HepG2 (cell line): Measurements from ENCODE around the gene HSF2BP. TPM values are rescaled to one million over a fixed set of nuclear protein-coding genes. Genes with fewer than 3 reads are reported as not detected.
A peak's percentile ranks its signal among the peaks of the same experiment; 100 is the strongest.

ENCODE experiments used
- ARHGAP35 ChIP-seq: sonication (generic); formaldehyde crosslinking; IDR thresholded peaks from 2 replicates; pipeline ENCODE4 v1.9.0; 2022; ENCODE audit warnings: mild to moderate bottlenecking, inconsistent platforms, moderate library complexity, missing genetic modification reagents, borderline replicate concordance
- CTCF ChIP-seq: sonication (generic); formaldehyde crosslinking; IDR thresholded peaks from 2 replicates; pipeline ENCODE4 v1.5.0; 2020; ENCODE audit warnings: mild to moderate bottlenecking, missing genetic modification reagents, moderate library complexity
- ERF ChIP-seq: IDR thresholded peaks from 2 replicates; pipeline ENCODE4 v1.6.1; 2018; ENCODE audit warnings: missing biosample characterization, missing genetic modification reagents
- GATAD2A ChIP-seq: IDR thresholded peaks from 2 replicates; pipeline ENCODE4 v1.6.1; 2016
- HOMEZ ChIP-seq: IDR thresholded peaks from 2 replicates; pipeline ENCODE4 v1.6.1; 2016; ENCODE audit warnings: low read depth
- ISX ChIP-seq: sonication (generic); formaldehyde crosslinking; conservative IDR thresholded peaks from 2 replicates; pipeline ENCODE4 v1.5.0; 2020; ENCODE audit warnings: missing genetic modification reagents
- PATZ1 ChIP-seq: sonication (generic); formaldehyde crosslinking; IDR thresholded peaks from 2 replicates; pipeline ENCODE4 v1.4.0; 2020; ENCODE audit warnings: missing genetic modification reagents
- PHB2 ChIP-seq: fragments of 450-650 bp; IDR thresholded peaks from 2 replicates; pipeline ENCODE4 v1.6.1; 2018; ENCODE audit not compliant: partially characterized antibody
- SALL1 ChIP-seq: sonication (generic); formaldehyde crosslinking; IDR thresholded peaks from 2 replicates; pipeline ENCODE4 v1.8.0; 2022; ENCODE audit warnings: mild to moderate bottlenecking, missing genetic modification reagents
- SMARCE1 ChIP-seq: fragments of 450-650 bp; IDR thresholded peaks from 2 replicates; pipeline ENCODE4 v1.6.1; 2017; ENCODE audit warnings: borderline replicate concordance
- SMC3 ChIP-seq: IDR thresholded peaks from 2 replicates; pipeline ENCODE4 v1.6.1; 2011; ENCODE audit warnings: low read length, improper control_type of control experiment
- SRY ChIP-seq: sonication (generic); formaldehyde crosslinking; IDR thresholded peaks from 2 replicates; pipeline ENCODE4 v1.8.0; 2022; ENCODE audit warnings: mild to moderate bottlenecking, missing genetic modification reagents
- TBX3 ChIP-seq: fragments of 450-650 bp; IDR thresholded peaks from 2 replicates; pipeline ENCODE4 v1.6.1; 2017; ENCODE audit warnings: antibody characterized with exemption, mild to moderate bottlenecking, inconsistent platforms, borderline replicate concordance
- ZBTB1 ChIP-seq: sonication (generic); formaldehyde crosslinking; IDR thresholded peaks from 2 replicates; pipeline ENCODE4 v1.4.0; 2020; ENCODE audit warnings: missing genetic modification reagents, borderline replicate concordance
- ZFX ChIP-seq: sonication (generic); formaldehyde crosslinking; IDR thresholded peaks from 2 replicates; pipeline ENCODE4 v1.4.0; 2020; ENCODE audit warnings: mild to moderate bottlenecking, low read depth, missing genetic modification reagents, moderate library complexity
- ZGPAT ChIP-seq: IDR thresholded peaks from 2 replicates; pipeline ENCODE4 v1.6.1; 2016; ENCODE audit warnings: mild to moderate bottlenecking
- ZNF484 ChIP-seq: sonication (generic); formaldehyde crosslinking; IDR thresholded peaks from 2 replicates; pipeline ENCODE4 v1.5.1; 2020; ENCODE audit warnings: mild to moderate bottlenecking, low read depth, missing genetic modification reagents, borderline replicate concordance
- ZNF496 ChIP-seq: sonication (generic); formaldehyde crosslinking; IDR thresholded peaks from 2 replicates; pipeline ENCODE4 v1.8.1; 2023; ENCODE audit warnings: mild to moderate bottlenecking, moderate library complexity, missing genetic modification reagents; ENCODE audit not compliant: insufficient replicate concordance
- ZNF580 ChIP-seq: IDR thresholded peaks from 2 replicates; pipeline ENCODE4 v1.6.1; 2016; ENCODE audit warnings: low read depth, borderline replicate concordance
- ZNF619 ChIP-seq: sonication (generic); formaldehyde crosslinking; IDR thresholded peaks from 2 replicates; pipeline ENCODE4 v1.4.0; 2020; ENCODE audit warnings: mild to moderate bottlenecking, missing genetic modification reagents
- polyA plus RNA-seq, 8 experiments: library from polyadenylated mRNA; depleted of rRNA in 3 of 8; stranded (reverse) in 7 of 8; unstranded in 1 of 8; fragments of >200 nt; fragmentation: Illumina TruSeq in 4 of 8; extraction: Trizol in 4 of 8; gene quantifications; 2 replicates each; pipeline versions ENCODE4 v1.2.1 to v1.2.3, GENCODE V29; 2011 to 2016; ENCODE audit warnings: low read depth in 4 of 8, missing spikeins in 1 of 8, mixed read lengths in 1 of 8; ENCODE audit not compliant: insufficient read depth in 1 of 8
- total RNA-seq, 5 experiments: library from RNA; depleted of rRNA; stranded (reverse); fragments of >200 nt; fragmentation: Illumina TruSeq; extraction: Trizol; gene quantifications; 2 replicates each; pipeline ENCODE4 v1.2.3, GENCODE V29; 2016; ENCODE audit warnings: low read depth in 1 of 5
- TF ChIP-seq, protein P1 (sequence below): IDR thresholded peaks from 2 replicates; pipeline ENCODE4 v1.6.1; 2016; ENCODE audit warnings: missing genetic modification reagents, missing compliant biosample characterization

The HSF2BP gene
- total and polyA plus RNA-seq, 2 of the 13 experiments (the other 11 are each of a cell fraction or from before 2014, with no cell fraction given): 0.67 to 2.2 TPM

GRCh38 chr21:43703035-43703880, 44.0 kb upstream of the HSF2BP start (continued):
- peak; percentile 72; the same call in 1 of the 2 replicates for TF ChIP-seq ZNF580 (CRISPR knock-in tag)
- peak; percentile 59 for TF ChIP-seq ZGPAT (CRISPR knock-in tag)
- TF ChIP-seq ZNF619 (CRISPR knock-in tag): peak; percentile 36; the same call in 1 of the 2 replicates
- TF ChIP-seq SMARCE1: no peak
- TF ChIP-seq GATAD2A (CRISPR knock-in tag): peak; percentile 54
- TF ChIP-seq HOMEZ: 0 out of 2 replicates have a peak, but pooled peaks have one; percentile 3
- TF ChIP-seq ARHGAP35 (CRISPR knock-in tag): no peak; the same call in 1 of the 2 replicates
- TF ChIP-seq CTCF (CRISPR knock-in tag): peak; percentile 33
- TF ChIP-seq, protein P1, sequence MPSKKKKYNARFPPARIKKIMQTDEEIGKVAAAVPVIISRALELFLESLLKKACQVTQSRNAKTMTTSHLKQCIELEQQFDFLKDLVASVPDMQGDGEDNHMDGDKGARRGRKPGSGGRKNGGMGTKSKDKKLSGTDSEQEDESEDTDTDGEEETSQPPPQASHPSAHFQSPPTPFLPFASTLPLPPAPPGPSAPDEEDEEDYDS (CRISPR knock-in tag): peak; percentile 16; the same call in 1 of the 2 replicates
- no peak for TF ChIP-seq ZBTB1 (CRISPR knock-in tag)
- no peak for TF ChIP-seq SRY
- no peak for TF ChIP-seq ZNF496 (CRISPR knock-in tag)
- no peak for TF ChIP-seq PHB2
- TF ChIP-seq ZNF484 (CRISPR knock-in tag): no peak
- 0 out of 2 replicates have a peak, but pooled peaks have one; percentile 28 for TF ChIP-seq ERF
- peak; percentile 33; the same call in 1 of the 2 replicates for TF ChIP-seq PATZ1 (CRISPR knock-in tag)
- TF ChIP-seq TBX3: no peak
- no peak for TF ChIP-seq SMC3
- no peak for TF ChIP-seq ISX (CRISPR knock-in tag)
- TF ChIP-seq ZFX (CRISPR knock-in tag): peak; percentile 64
- TF ChIP-seq SALL1 (CRISPR knock-in tag): peak; percentile 35
